ENCODE data around the gene FAM53B.

DNA sequence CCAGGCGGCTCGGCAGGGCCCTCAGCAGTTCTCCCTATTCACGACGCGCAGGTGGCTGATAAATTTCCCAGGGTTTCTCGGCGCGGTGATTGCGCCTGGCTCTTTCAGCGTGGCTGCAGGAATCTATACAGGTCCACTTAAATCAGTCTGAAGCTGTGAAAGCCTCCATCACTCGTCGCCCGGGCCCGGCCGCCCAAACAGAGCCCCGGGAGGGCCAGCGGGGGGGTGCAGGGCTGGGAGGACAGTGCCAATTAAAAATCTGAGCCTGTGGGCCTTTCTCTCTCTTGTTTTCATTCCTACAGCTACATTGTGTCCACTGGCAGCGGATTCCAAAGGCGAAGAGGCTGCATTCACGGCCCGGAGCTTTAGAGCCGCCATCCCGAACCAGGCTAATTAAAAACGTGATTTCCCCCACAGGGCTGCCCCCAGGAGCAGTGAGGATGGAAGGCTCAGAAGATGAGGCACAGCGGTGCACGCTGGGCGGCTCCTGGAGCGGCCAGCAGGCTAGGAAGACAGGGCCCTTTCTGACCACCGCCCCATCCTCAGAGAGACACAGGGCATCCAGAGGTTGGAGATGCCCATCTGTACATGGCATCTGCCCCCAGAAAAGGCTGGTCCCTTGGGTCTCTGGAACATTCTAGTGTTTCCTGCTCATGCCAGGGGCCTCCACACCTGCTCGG, 100.7 kb downstream of the FAM53B start:
- TF ChIP-seq, protein P1, sequence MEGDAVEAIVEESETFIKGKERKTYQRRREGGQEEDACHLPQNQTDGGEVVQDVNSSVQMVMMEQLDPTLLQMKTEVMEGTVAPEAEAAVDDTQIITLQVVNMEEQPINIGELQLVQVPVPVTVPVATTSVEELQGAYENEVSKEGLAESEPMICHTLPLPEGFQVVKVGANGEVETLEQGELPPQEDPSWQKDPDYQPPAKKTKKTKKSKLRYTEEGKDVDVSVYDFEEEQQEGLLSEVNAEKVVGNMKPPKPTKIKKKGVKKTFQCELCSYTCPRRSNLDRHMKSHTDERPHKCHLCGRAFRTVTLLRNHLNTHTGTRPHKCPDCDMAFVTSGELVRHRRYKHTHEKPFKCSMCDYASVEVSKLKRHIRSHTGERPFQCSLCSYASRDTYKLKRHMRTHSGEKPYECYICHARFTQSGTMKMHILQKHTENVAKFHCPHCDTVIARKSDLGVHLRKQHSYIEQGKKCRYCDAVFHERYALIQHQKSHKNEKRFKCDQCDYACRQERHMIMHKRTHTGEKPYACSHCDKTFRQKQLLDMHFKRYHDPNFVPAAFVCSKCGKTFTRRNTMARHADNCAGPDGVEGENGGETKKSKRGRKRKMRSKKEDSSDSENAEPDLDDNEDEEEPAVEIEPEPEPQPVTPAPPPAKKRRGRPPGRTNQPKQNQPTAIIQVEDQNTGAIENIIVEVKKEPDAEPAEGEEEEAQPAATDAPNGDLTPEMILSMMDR (conservative IDR thresholded peaks at IDR 0.05; ENCODE audit: low read length) = no peak
- no peak for TF ChIP-seq EZH2phosphoT487 (IDR thresholded peaks at IDR 0.05; ENCODE audit: borderline replicate concordance, low read depth, low read length)
